Gastroesophageal sphincter (tissue), 3 donors: ENCODE results near the gene ZNF592.

Source experiments
- CTCF ChIP-seq, 4 experiments: fragments of 200-600 bp in 2 of 4; fragments of 450-650 bp in 2 of 4; sonication (generic) in 1 of 4; IDR thresholded peaks; one replicate each; pipeline ENCODE4 v1.5.1; 2017 to 2019; ENCODE audit warnings: antibody characterized with exemption in 4 of 4, mild to moderate bottlenecking in 2 of 4, moderate library complexity in 2 of 4
- EP300 ChIP-seq: sonication (generic); formaldehyde crosslinking; IDR thresholded peaks from one replicate; pipeline ENCODE4 v1.6.1; 2017; ENCODE audit warnings: antibody characterized with exemption, mild to moderate bottlenecking
- POLR2A ChIP-seq, 2 donors: fragments of 450-650 bp; IDR thresholded peaks; one replicate each; pipeline ENCODE4 v1.6.1; 2017; ENCODE audit warnings: antibody characterized with exemption in 2 of 2, mild to moderate bottlenecking in 2 of 2, moderate library complexity in 1 of 2
- POLR2AphosphoS5 ChIP-seq: sonication (generic); formaldehyde crosslinking; IDR thresholded peaks from one replicate; pipeline ENCODE4 v1.6.1; 2017; ENCODE audit warnings: antibody characterized with exemption

GRCh38 chr15:84831028-84831427 is 82.6 kb downstream of the ZNF592 start:
- TF ChIP-seq POLR2A (IDR thresholded peaks at IDR 0.05) (no peak), EP300 (no peak), CTCF (IDR thresholded peaks at IDR 0.05) (no peak), POLR2AphosphoS5 (peak; percentile 14)
